HK-2 (cell line): Measurements from ENCODE around the gene GOLGA6A.
"Not testable (repeated sequence)": the region's sequence is repeated elsewhere in the genome, so short reads cannot be mapped to it uniquely, and the experiment has no call there.

ENCODE experiments used
- DNase-seq: peaks from one replicate; pipeline ENCODE4 v3.0.0-alpha.2; 2018; ENCODE audit not compliant: unreplicated experiment

The GOLGA6A gene

DNA sequence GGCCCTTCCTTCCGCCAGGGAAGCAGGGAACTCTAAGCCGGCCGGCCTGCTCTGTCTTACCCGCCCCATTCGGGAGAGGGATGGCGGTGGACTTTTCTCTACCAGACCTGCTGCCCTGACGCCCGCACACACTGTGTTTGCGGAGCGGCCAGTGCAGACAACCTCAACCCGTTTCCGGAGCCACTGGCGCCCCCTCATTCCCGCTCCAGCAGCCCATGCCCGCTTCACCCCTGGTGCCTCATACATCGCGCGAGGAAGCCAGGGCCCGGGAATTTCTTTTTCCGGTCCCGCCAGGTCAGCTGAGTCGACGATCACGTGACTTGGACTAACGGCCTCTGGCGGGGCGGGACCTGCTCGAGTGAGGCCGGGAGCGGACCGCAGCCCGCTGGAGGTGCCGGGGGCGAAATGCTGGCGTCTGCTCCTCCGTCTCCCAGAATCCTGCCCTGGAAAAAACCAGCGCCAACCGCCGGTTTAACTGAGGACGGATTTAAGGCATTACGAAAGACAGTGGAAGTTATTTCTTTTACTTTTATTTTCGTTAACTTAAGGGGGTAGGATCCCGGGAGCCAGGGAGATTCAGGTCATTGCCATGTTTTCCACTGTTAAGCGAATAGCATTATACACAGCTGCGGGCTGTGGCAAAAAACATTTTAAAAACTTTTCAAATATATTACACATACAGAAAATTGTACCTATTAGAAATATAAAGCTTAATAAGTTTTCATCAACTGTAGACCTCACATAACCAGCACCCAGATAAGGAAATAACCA is 17.8 kb upstream of the GOLGA6A start:
- peak; percentile 85 for DNase-seq

- DNase-seq, result not testable (repeated sequence)
These were observed 14.6 kb upstream of the GOLGA6A start for GRCh38 chr15:74096753-74097474.

- not testable (repeated sequence) for DNase-seq
These were observed 13.3 kb upstream of the GOLGA6A start for GRCh38 chr15:74095610-74096009.

GRCh38 chr15:74094567-74094966 is 12.2 kb upstream of the GOLGA6A start:
- not testable (repeated sequence) for DNase-seq

GRCh38 chr15:74075781-74076180 is 6.6 kb downstream of the GOLGA6A start:
- DNase-seq, result not testable (repeated sequence)

DNA sequence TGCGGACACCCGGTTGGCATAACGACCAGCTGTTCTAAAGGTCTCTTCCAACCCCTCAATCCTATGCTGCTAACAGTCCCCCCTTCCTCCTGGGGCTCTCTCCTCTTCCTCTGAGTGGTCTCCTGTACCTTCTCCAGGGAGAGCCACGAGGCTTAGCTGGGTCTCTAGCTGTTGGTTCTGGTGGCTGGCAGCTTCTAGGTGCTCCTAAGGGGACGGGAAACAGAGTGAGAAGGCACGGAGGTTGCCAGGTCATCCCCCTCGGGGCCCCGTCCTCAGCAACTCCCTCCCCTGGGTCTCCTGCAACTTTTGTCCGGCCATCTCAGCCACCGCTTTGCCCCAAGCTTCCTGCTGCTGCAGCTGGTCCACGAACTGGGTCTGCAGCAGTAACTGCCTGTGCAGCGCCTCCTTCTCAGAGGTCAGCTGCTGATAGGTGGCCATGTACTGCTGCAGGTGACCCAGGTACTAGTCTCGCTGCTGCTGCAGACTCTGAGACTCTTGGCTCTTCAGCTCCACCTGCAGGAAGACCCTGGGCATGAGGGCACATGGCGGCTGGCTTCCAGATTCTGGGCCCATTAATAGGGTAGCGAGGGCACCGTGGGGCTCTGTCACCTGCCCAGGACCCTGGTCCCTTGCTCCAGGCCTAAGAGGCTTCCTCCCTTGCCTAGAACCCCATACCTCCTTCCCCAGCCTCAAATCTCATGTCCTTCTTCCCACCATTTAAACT is 9.6 kb downstream of the GOLGA6A start:
- not testable (repeated sequence) for DNase-seq

GRCh38 chr15:74072132-74072531 is 10.2 kb downstream of the GOLGA6A start:
- DNase-seq, result not testable (repeated sequence)

- DNase-seq, result not testable (repeated sequence)
These were observed 10.7 kb downstream of the GOLGA6A start for GRCh38 chr15:74071645-74072044.

GRCh38 chr15:74065684-74066411 is 16.5 kb downstream of the GOLGA6A start:
- not testable (repeated sequence) for DNase-seq

- not testable (repeated sequence) for DNase-seq
These were observed 17.5 kb downstream of the GOLGA6A start for GRCh38 chr15:74064822-74065221.

DNA sequence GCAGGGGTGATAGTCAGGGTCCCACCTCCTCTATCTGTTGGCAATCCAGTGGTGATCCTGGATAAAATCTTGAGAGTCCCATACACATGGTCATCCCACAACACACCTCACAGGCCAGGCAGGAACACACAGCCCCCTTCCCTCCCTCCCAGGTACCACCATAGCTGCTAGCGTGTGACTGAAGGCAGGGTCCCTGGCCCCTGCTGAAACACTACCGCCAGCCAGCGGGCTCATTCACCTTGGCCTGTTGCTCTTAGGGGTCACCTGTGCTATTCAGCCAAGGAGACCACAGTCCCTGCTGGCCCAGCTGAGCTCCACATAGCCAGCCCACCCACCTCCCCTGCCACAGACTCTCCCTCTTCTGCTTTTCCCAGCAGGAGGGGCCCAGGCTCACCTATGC is 18.2 kb downstream of the GOLGA6A start:
- DNase-seq, result not testable (repeated sequence)

DNA sequence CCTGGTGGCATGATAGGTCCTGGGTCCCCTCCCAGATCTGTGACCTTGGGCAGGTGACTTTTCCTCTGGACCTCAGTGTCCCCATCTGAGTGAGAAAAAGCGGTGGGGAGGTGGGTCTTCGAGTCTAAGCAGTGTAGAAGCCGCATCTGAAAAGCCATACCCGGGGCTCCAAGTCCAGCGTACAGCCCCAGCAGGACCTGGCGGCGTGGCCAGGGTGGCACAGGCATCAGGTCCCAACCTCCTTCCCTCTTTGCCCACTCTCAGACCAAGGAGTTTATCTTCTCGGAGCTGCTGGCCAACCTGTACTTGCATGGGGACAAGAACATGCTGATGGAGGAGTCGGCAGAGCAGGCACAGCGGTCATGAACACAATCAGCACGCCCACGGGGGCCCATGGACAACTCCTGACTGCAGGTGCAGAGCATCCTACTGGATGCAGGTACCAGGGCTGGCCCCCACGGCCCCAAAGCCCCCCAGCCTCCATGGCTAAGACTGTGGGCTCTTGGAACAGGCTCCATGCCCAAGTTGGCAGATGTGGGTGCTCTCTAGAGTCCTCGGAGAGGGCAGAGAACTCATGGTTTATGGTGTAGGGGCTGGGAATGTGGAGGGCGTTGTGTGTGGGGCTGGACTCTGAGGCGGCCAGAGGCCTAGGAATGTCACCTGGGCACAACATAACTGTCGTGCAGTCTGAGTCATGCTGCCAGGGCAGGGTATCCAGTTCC is 18.8 kb downstream of the GOLGA6A start:
- DNase-seq, result not testable (repeated sequence)

DNA sequence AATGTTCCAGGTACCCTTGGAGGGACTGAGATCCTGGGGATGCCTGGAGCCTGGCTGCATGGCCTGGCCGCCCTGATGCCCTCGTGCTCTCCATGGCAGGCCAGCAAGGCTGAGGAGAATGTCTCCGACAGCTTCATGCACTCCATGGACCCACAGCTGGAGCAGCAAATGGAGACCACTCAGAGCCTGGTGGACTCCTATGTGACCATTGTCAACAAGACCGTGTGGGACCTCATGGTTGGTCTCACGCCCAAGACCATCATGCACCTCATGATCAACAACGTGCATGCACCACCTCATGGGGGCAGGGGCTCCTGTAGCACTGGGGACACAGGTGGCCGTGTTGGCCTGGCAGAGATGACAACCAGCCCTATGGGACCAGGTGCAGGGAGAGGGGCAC is 19.7 kb downstream of the GOLGA6A start:
- DNase-seq, result no peak

DNA sequence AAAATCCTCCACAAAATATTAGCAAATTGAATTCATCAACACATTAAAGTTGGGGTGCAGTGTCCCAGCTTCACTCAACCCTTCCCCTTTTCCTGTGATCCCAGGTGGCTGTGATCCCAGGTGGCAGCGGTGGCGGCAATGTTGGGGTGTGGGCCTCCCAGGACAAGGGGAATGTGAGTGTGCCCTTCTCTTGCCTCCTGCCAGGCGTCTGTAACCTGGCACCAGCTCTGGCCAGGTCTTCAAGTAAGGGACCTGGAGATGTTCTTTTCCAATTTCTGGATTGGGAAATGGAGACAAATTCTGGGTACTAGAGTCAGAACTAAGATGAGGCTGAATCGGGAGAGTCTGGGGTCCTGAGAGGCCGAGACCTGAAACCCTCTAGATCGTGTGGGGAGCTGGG is 20.1 kb downstream of the GOLGA6A start:
- DNase-seq, result no peak

DNA sequence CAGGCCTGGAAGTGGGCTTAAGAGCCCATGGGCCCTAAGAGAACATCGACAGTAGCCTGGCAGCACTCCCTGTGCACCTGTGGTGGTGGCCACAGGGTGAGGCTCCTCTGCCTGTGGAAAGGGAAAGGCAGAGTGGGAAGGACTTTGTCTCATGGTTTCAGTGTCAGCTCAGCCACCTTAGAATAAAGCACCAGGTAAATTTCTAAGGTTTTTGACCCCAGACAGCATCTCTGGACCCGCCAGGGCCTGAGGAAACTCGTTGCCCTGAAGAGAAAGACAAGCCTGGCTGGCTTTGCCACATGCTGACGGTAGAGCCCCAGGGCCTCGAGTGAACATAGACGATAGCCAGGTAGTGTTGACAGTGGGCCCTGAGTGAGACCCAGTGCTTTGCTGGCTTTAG is 22.1 kb downstream of the GOLGA6A start:
- DNase-seq, result no peak

GRCh38 chr15:74059050-74059833 is 23.1 kb downstream of the GOLGA6A start:
- not testable (repeated sequence) for DNase-seq

- not testable (repeated sequence) for DNase-seq
These were observed 26.0 kb downstream of the GOLGA6A start for GRCh38 chr15:74056330-74056729.

GRCh38 chr15:74055804-74056203 is 26.5 kb downstream of the GOLGA6A start:
- DNase-seq, result no peak

GRCh38 chr15:74053941-74054529 is 28.3 kb downstream of the GOLGA6A start:
- DNase-seq, result peak; percentile 48

DNA sequence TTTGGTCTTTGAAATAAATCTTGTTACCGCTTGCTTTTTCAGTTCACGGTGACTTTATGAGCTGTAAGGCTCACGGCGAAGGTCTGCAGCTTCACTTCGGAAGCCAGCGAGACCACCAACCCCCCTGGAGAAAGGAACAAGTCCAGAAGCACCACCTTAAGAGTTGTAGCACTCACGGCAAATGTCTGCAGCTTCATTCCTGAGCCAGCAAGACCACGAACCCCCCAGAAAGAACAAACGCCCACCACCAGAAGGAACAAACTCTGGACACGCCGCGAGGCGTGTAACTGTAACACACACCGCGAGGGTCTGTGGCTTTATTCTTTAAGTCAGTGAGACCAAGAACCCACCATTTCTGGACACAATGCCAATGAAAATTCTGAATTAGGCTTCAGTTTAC is 28.8 kb downstream of the GOLGA6A start:
- DNase-seq, result no peak
